Lower lobe of right lung (tissue), 2 donors: ENCODE data around the gene DAAM1. TPM values are rescaled to one million over a fixed set of nuclear protein-coding genes. Genes with fewer than 3 reads are reported as not detected.

Experiments used
- ATAC-seq, 2 donors: fragments of 200-7000 bp; cut with Tn5 transposase; one replicate each; pipeline ENCODE4 v1.9.1; 2020 to 2022; ENCODE audit warnings: mild to moderate bottlenecking in 2 of 2, moderate library complexity in 2 of 2
- DNase-seq: peaks from one replicate; pipeline ENCODE4 v3.0.0-alpha.2; 2020
- H3K27ac ChIP-seq: fragments of 200-600 bp; one replicate; pipeline ENCODE4 v1.8.0; 2022
- H3K27me3 ChIP-seq: fragments of 200-600 bp; one replicate; pipeline ENCODE4 v1.8.0; 2022; ENCODE audit warnings: low read depth
- H3K36me3 ChIP-seq: fragments of 200-600 bp; one replicate; pipeline ENCODE4 v1.8.0; 2022; ENCODE audit warnings: mild to moderate bottlenecking
- H3K4me1 ChIP-seq: fragments of 200-600 bp; one replicate; pipeline ENCODE4 v1.8.0; 2022
- H3K4me3 ChIP-seq: fragments of 200-600 bp; one replicate; pipeline ENCODE4 v1.8.0; 2022; ENCODE audit warnings: mild to moderate bottlenecking
- H3K9me3 ChIP-seq: fragments of 200-600 bp; one replicate; pipeline ENCODE4 v1.8.0; 2022
- CTCF ChIP-seq: fragments of 200-600 bp; IDR thresholded peaks from one replicate; pipeline ENCODE4 v1.8.0; 2022; ENCODE audit warnings: antibody characterized with exemption, mild to moderate bottlenecking
- intact Hi-C: fragments of 100-400 bp; cut with DNase I; formaldehyde crosslinking; loops from one replicate; pipeline ENCODE4 v1.11.0; 2022
- long read RNA-seq: library from polyadenylated mRNA; unstranded; transcript quantifications from one replicate; pipeline ENCODE4 v2.0.0, GENCODE V29; 2021
- total RNA-seq: library from RNA; stranded (reverse); fragmentation: NEBNext Ultra II Directional; extraction: Animal tissue kit (Norgen Biotek cat#: 25700); gene quantifications from one replicate; pipeline ENCODE4 v1.2.1, GENCODE V29; 2021
- donor health status: DM: no; HTN: yes; CAD: no; lungs with severe emphysema.

Gene DAAM1
- 46.7 TPM for total RNA-seq
- long read RNA-seq, full-length matches to known transcripts: 4 of 29 reads
- long read RNA-seq, partial matches to known transcripts: 17 of 29 reads
- long read RNA-seq, other reads (novel, unspliced or antisense): 8 of 29 reads

GRCh38 chr14:59188461-59189090 is at the start of gene DAAM1:
DAAM1 (plus strand) TSS chr14:59188667; CDS start chr14:59263478, 74,811 bp downstream.
- Histone ChIP-seq H3K4me3 (peak within 1 kb of the TSS; percentile 88), H3K9me3 (no peaks in the 10 kb centered on the region), H3K36me3 (no peaks in the 10 kb centered on the region), H3K27me3 (no peaks in the 10 kb centered on the region), H3K4me1 (peaks cover 25% of the 10 kb centered on the region), H3K27ac (peak within 1 kb of the TSS; percentile 98)
- DNase-seq (peak; percentile 99), ATAC-seq (peak; percentile 98)
- intact Hi-C loops: no loop called here
- no peak for TF ChIP-seq CTCF

GRCh38 chr14:59139324-59139723 is 49.1 kb upstream of the DAAM1 start:
- TF ChIP-seq CTCF: no peak
- intact Hi-C loops: no loop called here
- no peaks in the 10 kb centered on the region for H3K9me3 ChIP-seq
- DNase-seq (no peak), ATAC-seq (no peak)
- H3K27me3 ChIP-seq: no peaks in the 10 kb centered on the region
- no peaks in the 10 kb centered on the region for H3K4me1 ChIP-seq
- H3K4me3 ChIP-seq: no peak overlapping the region
- H3K36me3 ChIP-seq: no peaks in the 10 kb centered on the region
- H3K27ac ChIP-seq: no peak overlapping the region

GRCh38 chr14:59140106-59140843 is 48.2 kb upstream of the DAAM1 start:
- Histone ChIP-seq H3K36me3 (no peaks in the 10 kb centered on the region), H3K4me3 (no peak overlapping the region), H3K4me1 (no peaks in the 10 kb centered on the region), H3K27me3 (no peaks in the 10 kb centered on the region), H3K9me3 (no peaks in the 10 kb centered on the region), H3K27ac (no peak overlapping the region)
- intact Hi-C loops: no loop called here
- DNase-seq (no peak), ATAC-seq (no peak)
- no peak for TF ChIP-seq CTCF

- no peaks in the 10 kb centered on the region for H3K9me3 ChIP-seq
- no peaks in the 10 kb centered on the region for H3K36me3 ChIP-seq
- peaks cover 3% of the 10 kb centered on the region for H3K4me1 ChIP-seq
- ATAC-seq (no peak), DNase-seq (no peak)
- no peaks in the 10 kb centered on the region for H3K27me3 ChIP-seq
- no peak for TF ChIP-seq CTCF
- intact Hi-C loops: no loop called here
- H3K27ac ChIP-seq: no peak overlapping the region
- H3K4me3 ChIP-seq: no peak overlapping the region
Measured at GRCh38 chr14:59146484-59146883, 42.0 kb upstream of the DAAM1 start.

GRCh38 chr14:59147007-59147406 is 41.5 kb upstream of the DAAM1 start:
- H3K27me3 ChIP-seq: no peaks in the 10 kb centered on the region
- DNase-seq: no peak
- intact Hi-C loops: no loop called here
- H3K9me3 ChIP-seq: no peaks in the 10 kb centered on the region
- H3K27ac ChIP-seq: no peak overlapping the region
- ATAC-seq: no peak
- peaks cover 8% of the 10 kb centered on the region for H3K4me1 ChIP-seq
- no peak for TF ChIP-seq CTCF
- no peak overlapping the region for H3K4me3 ChIP-seq
- no peaks in the 10 kb centered on the region for H3K36me3 ChIP-seq
